Umbilical cord (tissue), 2 donors: ENCODE results near the gene BAIAP2L1. TPM values are rescaled to one million over a fixed set of nuclear protein-coding genes. Genes with fewer than 3 reads are reported as not detected.

Source experiments
- DNase-seq: peaks from one replicate; pipeline ENCODE4 v3.0.0-alpha.2; 2015; ENCODE audit warnings: low spot score
- total RNA-seq: library from RNA; depleted of rRNA; stranded (reverse); fragments of >200 nt; gene quantifications from one replicate; pipeline ENCODE4 v1.2.3, GENCODE V29; 2014; ENCODE audit warnings: low replicate concordance; ENCODE audit not compliant: insufficient read depth

The BAIAP2L1 gene
- total RNA-seq, 1 donor from 2014 or later, result 1.2 TPM

GRCh38 chr7:98276241-98276761 lies 124.6 kb downstream of the BAIAP2L1 start:
- no peak for DNase-seq

- DNase-seq, result no peak
These were observed 133.6 kb downstream of the BAIAP2L1 start for GRCh38 chr7:98267303-98267702.

- no peak for DNase-seq
These were observed 134.1 kb downstream of the BAIAP2L1 start for GRCh38 chr7:98266840-98267239.

GRCh38 chr7:98265841-98266271 lies 135.0 kb downstream of the BAIAP2L1 start:
- DNase-seq, result no peak

DNA sequence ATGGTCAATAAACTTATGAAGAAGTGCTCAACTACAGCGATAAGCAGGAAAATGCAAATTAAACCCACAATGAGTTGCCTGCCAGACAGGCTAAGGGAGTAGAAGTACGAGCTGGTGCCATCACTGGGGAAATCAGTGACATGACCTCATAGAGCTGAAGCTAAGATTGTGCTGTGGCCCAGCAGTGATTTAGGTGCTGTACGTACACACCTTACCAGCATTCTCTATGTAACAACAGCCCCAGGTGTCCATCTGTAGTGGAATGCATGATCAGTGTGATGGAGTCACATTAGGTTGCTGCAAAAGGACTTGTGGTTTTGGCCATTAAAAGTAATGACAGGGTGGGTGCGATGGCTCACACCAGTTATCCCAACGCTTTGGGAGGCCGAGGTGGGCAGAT lies 143.2 kb downstream of the BAIAP2L1 start:
- no peak for DNase-seq

DNA sequence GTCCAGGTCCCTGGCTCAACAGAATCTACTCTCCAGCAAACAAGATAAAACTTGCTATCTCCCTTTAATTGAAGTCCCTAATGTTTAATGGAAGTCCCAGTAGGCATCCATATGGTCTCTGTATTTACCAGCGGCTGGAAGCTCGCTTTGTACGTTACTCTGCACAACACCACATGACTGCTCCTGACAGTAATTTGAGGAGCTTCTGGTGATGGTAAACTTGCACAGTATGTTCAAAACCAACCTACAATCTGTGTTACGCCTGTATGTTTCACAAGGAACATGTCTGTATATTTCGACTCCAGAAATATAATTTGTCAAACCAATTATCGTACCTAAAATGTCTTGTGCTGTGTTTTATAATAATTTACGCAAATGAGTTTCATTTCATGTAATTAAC lies 144.5 kb downstream of the BAIAP2L1 start:
- no peak for DNase-seq

- DNase-seq, result no peak
These were observed 145.8 kb downstream of the BAIAP2L1 start for GRCh38 chr7:98254951-98255610.

DNA sequence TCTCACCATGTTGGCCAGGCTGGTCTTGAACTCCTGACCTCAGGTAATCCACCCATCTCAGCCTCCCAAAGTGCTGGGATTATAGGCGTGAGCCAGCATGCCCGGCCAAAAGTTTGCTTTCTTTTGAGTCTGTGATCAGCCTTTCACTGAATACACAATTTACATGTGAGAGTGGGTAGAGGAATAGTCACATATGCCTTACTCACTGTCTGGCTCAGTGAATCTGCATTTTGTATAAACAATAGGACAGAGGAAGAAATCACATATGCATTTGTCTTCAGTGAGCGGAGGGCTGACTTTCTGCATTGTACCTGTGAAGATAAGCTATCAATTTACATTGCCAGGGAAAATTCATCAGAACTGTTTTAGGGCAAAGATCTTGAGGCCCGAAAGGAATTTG lies 146.4 kb downstream of the BAIAP2L1 start:
- no peak for DNase-seq

DNA sequence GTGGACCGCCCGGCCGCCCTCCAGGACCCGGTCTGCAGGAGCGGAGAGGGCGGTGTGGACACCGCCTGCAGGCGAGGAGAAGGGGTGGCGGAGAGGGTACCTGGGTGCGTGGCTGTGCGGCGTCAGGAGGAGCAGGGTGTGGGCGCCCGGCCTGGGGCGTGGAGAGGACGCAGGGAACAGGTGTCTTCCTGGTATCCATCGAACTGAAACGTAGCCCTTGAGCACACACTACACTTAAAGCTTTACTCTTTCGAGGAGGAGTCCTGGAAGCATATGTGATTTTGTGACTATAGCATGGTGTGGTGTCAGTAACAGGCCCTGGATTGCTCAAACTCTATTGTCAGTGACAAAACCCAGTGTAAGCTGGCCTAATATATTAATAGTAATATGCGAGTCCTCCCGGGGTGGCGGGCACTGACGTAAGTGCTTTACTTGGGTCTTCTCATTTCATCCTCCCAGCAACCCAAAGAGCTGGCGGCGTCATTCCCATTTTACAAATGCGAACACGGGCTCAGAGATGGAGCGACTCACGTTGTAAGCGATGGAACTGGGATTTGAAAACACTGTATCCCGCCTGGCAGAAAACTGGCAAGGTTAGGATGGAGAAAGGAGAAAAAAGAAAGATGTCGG lies 148.3 kb downstream of the BAIAP2L1 start:
- DNase-seq, result no peak

DNA sequence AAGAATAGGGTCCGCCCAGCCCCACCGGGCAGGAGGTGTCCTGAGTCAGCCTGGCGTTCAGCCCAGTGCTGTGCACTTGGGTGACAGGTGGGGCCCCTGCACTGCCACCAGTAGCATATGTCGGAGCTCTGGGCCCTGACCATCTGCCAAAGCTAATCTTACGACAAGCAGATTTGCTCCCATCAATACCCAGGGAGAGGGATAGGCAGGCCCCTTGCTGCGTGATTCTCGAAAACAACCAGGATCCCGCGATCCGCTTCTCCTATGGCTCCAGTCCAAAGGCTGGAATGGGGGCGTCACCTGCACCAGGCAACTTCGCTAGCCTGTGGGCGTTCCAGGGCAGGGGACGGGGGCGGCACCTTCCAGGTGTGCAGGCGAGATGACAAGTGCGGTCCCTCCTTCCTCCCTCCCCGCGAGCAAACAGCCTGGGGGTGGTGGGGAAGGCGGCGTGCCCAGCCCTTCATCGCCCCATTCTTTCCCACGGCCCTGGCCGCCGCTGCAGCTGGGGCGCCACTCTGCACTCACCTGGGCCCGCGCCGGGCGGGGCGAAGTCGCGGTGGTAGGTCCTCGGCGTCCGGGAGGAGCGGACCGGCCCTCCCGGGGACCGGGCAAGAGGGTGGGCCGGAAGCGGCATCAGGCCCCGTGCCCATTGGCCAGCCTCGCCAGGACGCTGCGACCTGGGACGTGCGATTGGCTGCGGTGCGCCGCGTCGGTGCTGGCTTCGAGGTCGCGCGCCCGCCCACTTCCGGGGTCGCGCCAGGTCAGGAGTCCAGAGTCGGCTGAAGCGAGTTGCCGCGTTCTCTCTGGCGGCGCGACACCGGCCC lies 149.1 kb downstream of the BAIAP2L1 start, which contains the start of gene TECPR1:
TECPR1 (minus strand) TSS at position 632 of the 824 bp plus-strand sequence. CDS start 6,086 bp downstream, outside the sequence.
- DNase-seq, result peak; percentile 93

- no peak for DNase-seq
These were observed 149.7 kb downstream of the BAIAP2L1 start for GRCh38 chr7:98251231-98251600.

DNA sequence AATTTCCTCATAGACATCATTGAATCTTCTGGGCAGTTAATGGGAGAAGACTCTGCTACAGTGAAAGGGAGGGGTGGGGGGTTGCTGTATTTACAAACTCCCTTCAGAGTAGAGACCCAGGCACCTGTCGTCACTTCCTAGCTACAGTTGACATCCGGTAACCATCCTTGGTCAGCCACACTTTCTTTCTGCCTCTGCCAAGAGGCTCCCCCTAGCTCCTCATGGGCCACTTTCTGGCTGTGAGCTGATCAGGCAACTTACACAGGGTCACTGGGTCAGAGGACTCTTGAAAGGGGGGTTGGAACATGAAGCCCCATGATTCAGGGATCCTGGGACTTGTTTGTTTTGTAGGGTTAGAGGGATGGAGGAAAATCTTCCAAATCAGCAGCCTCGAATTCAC lies 150.1 kb downstream of the BAIAP2L1 start:
- DNase-seq, result no peak

- DNase-seq, result peak; percentile 7
These were observed 151.8 kb downstream of the BAIAP2L1 start for GRCh38 chr7:98249106-98249505.

DNA sequence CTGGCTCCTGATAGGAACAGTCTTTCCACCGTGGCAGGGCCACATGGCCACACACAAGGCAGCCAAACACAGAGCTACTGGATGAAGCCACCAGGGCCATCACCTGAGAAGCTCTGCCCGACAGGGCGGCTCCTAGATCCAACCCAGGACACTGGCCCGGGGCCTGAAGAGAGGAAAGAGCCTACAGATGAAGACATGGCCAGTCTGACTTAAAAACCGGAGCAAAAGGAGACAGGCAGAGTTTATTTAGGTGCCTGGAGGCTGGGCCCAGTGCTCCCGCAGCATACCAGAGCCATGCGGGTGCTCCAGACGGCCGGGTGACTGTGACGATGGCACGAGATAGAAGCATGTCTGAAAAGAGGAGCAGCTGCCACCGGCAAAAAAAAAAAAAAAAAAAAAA lies 152.7 kb downstream of the BAIAP2L1 start:
- no peak for DNase-seq

- no peak for DNase-seq
These were observed 156.0 kb downstream of the BAIAP2L1 start for GRCh38 chr7:98244871-98245270.

- DNase-seq, result no peak
These were observed 158.0 kb downstream of the BAIAP2L1 start for GRCh38 chr7:98242934-98243333.

DNA sequence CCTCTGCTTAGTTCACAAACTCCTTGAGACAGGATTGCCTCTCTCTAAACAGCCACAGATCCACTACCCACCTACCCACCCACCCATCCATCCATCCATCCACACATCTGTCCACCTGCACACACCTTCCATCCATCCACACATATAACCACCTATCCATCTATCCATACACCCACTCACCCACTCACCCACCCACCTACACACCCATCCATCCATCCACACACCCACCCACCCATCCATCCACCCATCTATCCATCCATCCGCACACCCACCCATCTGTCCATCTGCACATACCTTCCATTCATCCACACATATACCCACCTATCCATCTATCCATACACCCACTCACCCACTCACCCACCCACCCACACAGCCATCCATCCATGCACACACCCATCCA lies 158.5 kb downstream of the BAIAP2L1 start:
- DNase-seq, result no peak

GRCh38 chr7:98241674-98242241 lies 159.1 kb downstream of the BAIAP2L1 start:
- no peak for DNase-seq
